GM18858 (cell line): ENCODE results near the gene WFS1.

Source experiments
- ATAC-seq: cut with Tn5 transposase; IDR thresholded peaks from one replicate; pipeline ENCODE4 v1.9.1; 2021; ENCODE audit not compliant: unreplicated experiment

Gene WFS1

DNA sequence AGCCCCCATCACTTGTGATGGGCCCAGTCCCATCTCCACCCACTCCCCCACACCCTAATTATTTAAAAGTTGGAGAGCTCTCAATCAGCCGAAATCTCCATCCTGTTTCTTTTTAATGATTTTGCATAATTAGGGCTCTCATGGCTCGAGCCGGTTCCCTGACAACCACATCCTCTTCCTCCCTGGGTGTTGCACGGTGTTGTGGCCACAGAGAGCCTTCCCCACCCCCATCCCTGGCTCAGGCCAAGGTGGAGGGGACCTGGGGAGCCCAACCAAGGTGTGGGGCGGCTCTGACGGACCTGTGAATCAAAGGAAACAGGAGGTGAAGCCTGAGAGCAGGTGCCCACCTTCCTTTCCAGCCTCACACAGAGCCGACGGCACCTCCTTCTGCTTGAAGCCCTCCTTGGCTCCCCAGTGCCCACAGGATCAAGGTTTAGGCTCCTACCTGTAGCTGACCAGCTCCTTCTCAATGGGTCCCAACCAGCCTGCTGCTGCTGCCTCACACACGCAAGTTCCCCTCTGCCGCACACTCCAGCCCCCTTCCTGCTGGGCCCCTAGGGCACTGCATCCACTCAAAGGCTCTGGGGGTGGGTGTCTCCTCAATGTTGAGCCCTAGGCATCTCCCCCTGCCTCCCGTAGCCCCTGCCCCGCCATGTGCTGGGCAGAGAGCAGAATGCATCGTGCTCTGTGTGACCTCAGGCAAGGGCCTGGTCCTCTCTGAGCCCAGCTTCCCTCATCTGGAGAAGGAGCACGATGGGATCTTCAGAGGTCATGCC lies 68.7 kb downstream of the WFS1 start:
- no peak for ATAC-seq

DNA sequence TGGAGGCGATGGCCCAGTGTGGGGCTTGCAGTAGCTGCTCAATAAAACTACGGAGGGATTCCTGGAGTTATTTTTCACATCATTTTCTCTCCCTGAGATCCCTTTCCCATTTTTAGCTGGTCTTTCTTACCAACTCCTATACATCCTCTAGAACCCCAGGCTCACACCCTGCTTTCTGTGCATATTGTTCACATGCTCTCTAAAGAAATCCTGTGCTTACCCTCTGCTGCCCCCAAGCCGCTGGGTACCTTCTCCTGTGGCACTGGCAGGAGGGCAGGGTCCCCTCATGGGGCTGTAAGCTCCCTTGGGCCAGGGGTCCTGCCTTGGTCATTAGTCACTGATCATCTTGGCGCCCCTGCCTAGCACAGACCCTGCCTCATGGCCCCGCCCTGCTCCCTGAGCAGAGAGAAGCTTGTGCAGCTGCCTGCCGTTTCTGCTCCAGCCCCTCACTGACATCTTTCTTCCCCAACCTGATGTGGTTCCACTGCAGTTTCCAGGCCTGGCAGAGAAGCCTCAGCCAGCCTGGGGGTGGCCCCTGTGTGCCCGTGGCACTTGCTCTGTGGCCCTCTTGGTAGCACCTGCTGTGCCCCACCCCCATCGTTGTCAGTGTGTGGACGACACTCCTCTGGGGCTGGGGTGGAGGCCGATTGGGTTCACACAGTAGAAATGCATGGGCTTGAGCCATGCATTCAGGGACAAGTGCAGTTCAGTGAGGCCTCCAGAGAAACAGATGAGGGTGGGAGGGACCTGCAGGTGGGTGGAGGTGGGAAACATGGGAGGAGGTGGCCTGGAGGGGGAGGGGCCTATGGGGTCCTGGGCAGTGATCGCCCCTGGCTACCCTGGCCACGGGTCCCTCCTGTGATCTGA lies 69.5 kb downstream of the WFS1 start:
- ATAC-seq, result no peak

- ATAC-seq, result no peak
Observed at GRCh38 chr4:6339818-6340445, 70.3 kb downstream of the WFS1 start.

DNA sequence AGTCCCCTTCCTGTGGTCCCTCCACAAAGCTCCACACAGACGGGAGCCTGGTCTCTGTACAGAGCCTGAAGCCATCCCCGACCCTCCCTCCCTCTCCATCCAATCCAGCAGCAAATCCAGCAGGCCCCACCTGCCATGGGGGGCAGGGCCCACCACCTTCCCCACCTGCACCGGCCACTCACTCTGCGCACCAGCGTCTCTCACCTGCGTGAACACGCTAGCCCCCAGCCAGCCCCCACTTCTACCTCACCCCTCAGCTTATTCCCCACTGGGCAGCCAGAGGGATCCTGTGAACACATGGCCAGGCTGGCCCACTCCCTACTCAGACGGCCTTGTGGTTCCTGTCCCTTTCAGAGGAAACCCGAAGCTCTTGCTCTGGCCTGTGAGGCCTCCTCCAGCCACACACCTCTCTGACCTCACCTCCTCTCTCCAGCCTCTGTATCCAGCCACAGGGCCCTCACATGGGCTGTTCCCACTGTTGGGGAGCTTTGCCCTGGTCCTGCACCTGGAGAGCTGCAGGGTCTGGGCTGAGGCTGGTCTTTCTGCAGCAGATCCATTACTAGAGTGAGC lies 70.9 kb downstream of the WFS1 start:
- ATAC-seq, result no peak

DNA sequence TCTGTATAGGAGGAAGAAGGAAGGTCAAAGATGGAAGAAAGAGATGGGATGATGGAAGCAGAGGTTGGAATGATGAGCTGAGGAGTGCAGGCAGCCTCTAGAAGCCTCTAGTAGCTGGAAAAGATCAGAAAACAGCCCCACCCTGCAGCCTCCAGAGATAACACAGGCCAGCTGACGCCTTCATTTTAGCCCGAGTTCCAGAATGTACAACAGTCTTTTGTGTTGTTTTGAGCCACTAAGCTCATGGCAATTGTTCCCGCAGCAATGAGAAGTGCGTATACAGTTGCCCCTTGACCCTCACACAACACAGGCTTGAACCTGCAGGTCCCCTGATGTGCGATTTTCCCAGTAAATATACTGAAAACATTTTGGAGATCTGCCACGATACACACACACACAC lies 72.0 kb downstream of the WFS1 start:
- ATAC-seq, result no peak

DNA sequence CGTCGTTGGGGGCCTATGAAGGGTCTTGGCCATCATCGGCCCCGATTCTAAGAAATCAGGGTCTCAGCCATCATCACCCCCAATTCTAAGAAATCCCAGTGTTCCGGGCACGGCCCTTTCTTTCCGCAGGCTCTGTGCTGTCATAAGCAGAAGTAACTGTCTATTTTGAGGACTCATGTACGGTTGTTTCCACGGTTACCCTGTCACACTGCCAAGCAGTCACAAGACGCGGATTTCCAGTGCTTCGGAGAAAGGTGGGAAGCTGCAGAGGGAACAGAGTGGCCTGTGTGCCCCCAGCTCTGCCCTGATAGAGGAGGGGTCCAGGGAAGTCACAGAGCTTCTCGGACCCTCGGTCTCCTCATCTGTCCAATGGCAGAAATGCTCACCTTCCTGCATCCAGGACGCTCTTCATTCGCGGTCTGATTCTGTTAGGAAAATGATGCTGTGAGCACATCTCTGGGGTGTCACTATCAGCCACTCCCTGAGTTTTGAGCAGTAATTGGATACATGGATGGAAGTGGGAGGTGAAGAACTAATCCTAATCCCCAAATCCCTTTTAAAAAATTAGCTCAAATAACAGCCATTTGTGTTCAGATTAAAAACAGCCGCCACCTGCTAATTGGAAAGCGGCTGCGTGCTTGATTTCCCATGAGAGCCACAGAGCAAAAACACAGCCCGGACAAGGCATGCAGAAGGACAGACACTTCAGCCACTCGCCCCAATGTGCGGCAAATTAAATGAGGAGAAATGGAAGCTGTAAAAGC lies 73.1 kb downstream of the WFS1 start:
- no peak for ATAC-seq

- ATAC-seq, result no peak
Observed at GRCh38 chr4:6343939-6344408, 74.3 kb downstream of the WFS1 start.

DNA sequence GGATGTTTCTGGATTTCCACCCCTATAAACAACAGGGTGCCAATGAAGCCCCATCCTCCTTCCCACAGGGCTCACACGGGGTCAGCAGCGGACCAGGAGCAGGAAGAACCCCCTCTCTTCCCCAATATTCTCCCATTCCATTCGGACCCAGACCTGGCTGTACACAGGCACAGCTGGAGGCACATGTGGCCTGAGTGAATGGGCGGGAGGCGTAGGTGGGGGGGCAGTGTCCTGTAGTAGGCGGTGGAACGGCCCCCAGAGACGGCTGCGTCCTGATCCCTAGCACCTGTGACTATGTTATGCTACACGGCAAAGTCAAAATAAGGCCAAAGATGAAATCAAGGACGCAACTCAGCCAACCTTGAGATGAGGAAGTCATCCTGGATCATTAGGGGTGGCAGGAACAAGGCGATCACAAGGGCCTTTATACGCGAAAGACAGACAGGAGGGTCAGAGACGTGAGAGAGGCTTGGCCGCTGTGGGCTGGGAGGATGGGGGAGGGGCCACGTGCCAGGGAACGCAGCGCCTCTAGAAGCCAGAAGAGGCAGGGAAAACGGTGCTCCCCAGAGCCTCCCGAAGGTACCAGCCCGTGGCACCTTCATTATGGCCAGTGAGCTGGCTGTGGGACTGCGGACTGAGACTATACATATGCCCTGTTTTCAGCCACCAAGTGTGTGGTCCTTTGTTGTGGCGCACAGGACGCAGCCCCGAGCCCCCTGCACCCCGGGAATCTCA lies 75.6 kb downstream of the WFS1 start:
- ATAC-seq, result no peak

DNA sequence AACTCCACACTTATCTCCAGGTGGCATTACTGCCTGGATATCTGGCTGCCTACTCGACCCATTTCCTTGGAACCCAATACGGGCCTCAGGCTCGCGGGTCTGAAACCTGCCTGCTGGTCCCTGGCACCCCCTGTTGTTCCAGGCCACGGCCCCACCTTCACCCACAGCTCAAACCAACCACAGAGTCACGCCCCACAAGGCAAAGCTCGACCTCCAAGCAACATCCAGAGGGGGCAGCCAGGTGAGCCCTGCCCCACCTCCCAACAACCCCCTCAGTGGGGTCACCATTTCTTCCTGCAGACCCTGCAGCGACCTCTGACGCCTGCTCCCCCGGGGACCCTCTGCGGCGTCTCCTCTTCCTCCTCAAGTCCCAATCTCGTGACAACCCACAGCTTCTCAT lies 76.2 kb downstream of the WFS1 start:
- ATAC-seq, result no peak

GRCh38 chr4:6346373-6347110 lies 76.9 kb downstream of the WFS1 start:
- no peak for ATAC-seq

DNA sequence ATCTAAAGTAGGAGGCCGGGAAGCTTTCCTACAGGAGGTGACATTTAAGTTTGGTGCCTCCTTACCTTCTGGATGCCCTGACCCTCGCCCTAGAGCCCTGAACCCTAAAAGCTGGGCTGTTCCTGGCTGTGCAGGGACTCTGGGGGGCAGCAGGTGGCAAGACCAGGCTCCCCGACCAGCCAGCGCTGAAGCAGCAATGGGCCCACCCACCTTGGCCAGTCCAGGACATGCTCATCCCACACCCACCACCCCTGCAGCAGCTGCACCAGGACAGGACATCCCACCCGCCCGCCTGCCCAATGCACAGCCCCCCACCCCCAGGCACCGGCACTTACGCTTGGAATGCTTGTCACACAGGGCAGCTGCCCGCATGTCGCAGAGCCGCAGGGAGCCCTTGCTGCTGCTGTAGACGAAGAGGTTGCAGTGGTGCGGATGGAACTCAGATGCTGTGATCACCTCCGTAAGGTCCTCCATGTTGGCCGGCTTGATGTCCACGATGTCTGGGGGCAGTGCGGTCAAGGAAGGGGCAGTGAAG lies 77.9 kb downstream of the WFS1 start:
- no peak for ATAC-seq

DNA sequence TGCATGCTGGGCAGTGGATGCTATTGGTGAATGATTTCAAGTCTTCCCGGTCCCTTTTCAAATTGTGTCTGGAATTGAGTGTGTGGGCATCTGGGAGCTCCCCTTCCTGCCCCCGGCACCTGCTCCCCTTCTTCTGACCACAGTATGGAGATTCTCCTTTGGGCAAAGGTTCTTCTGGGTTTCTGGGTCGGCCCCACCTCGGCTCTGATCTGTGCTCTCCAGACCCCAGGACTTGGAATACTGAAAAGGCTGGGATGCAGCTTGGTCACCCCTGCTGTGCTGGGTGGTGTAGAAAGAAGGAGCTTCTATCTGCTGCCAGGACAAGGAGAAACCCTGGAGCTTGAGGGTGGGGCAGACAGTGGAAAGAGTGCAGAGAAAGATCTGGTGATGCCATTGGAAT lies 78.8 kb downstream of the WFS1 start:
- ATAC-seq, result no peak

GRCh38 chr4:6349896-6350603 lies 80.4 kb downstream of the WFS1 start:
- no peak for ATAC-seq

GRCh38 chr4:6350646-6351045 lies 81.0 kb downstream of the WFS1 start:
- no peak for ATAC-seq

DNA sequence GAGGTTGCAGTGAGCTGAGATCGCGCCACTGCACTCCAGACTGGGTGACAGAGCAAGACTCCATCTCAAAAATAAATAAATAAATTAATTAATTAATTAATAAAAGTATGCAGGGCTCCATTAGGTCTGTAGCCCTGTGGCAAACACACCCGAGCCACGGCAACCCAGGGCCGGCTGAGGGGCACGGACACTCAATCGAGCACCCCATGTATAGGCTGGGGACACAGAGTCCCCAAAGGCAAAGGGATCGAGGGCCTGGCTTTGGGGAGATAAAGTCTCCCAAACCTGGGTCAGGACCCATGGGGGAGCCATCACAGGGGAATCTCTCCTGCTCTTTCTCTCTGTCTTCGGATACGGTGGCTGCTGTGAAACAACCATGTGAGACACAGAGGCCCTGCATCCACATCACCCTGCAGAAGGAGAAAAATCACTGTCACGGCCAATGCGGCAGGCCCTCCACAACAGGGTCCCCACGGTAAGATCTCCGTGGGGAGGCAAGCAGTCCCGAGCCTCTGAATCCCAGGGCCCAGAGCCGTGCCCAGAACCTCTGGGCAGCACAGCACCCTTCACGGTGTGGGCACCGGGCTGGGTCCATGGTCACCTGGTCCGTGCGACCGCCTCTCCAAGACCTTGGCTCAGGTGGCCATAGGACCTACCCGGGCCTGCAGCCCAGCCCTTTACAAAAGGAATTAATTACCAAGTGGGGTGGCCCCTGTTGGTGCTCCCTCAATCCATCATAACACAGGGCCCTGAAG lies 81.8 kb downstream of the WFS1 start:
- ATAC-seq, result no peak

- ATAC-seq, result no peak
Observed at GRCh38 chr4:6352031-6352692, 82.5 kb downstream of the WFS1 start.
